Motor neuron (in vitro differentiated cells): Measurements from ENCODE around the gene CXADR. TPM values are rescaled to one million over a fixed set of nuclear protein-coding genes. Genes with fewer than 3 reads are reported as not detected.
A peak's percentile ranks its signal among the peaks of the same experiment; 100 is the strongest.

Experiments
- ATAC-seq, 8 experiments: fragments of 200-7000 bp; cut with Tn5 transposase; replicated peaks in 6 of 8; 2 replicates each; pipeline ENCODE4 v1.8.0; 2021; ENCODE audit warnings: mild to moderate bottlenecking in 8 of 8, moderate library complexity in 8 of 8
- H3K27ac ChIP-seq, 2 donors: fragments of 250-450 bp; sonication (Bioruptor Pico); 2 replicates each; pipeline ENCODE4 v1.9.0; 2021; ENCODE audit warnings: antibody characterized with exemption in 2 of 2, mild to moderate bottlenecking in 2 of 2, moderate library complexity in 1 of 2
- H3K4me1 ChIP-seq, 2 donors: fragments of 250-450 bp; sonication (Bioruptor Pico); replicated peaks in 1 of 2; 2 replicates each; pipeline ENCODE4 v1.6.1; 2021; ENCODE audit warnings: antibody characterized with exemption in 2 of 2, mild to moderate bottlenecking in 2 of 2, moderate library complexity in 1 of 2
- H3K4me3 ChIP-seq, 5 donors: fragments of 250-450 bp; sonication (Bioruptor Pico); 2 replicates each; pipeline ENCODE4 v1.9.0; 2021; ENCODE audit warnings: antibody characterized with exemption in 5 of 5, mild to moderate bottlenecking in 5 of 5, moderate library complexity in 4 of 5
- WGBS, 10 experiments: fragments of 450-650 bp; shearing (Covaris generic); methylation state at CpG; one replicate each; pipeline ENCODE4 v1.0.0; 2022; 5-methylcytosine and 5-hydroxymethylcytosine counted together
- in situ Hi-C, 9 experiments: fragments of 400-800 bp; cut with MboI; loops; one replicate each; pipeline ENCODE4 v1.15.0; 2021; ENCODE audit warnings: low sequenced_read_pairs in 9 of 9, low pct_unique_long_range_greater_than_20kb in 2 of 9; ENCODE audit not compliant: unreplicated experiment in 9 of 9
- total RNA-seq, 8 experiments: library from RNA; unstranded; fragments of 300-600 nt; gene quantifications; 2 replicates each; pipeline versions ENCODE4 v1.2.3 to v1.2.4, GENCODE V29; 2022

Gene CXADR
- total RNA-seq, 8 experiments from 2014 or later, result 7.9 to 81.1 (median 63.1) TPM

- no peak overlapping the region for H3K4me3 ChIP-seq
- H3K27ac ChIP-seq, result no peak overlapping the region
- no peak for ATAC-seq
- H3K4me1 ChIP-seq, result no peaks in the 10 kb centered on the region
- 17 to 100% (median 88%) methylated on average over 1 of the region's 1 CpG; no CpG with 5 or more reads in 2 of the 10 experiments for WGBS, 10 experiments
- in situ Hi-C loops, result no loop called here
Observed at GRCh38 chr21:17616831-17617230, 104.0 kb downstream of the CXADR start.

- Histone ChIP-seq H3K27ac (no peak overlapping the region), H3K4me3 (no peak overlapping the region), H3K4me1 (no peaks in the 10 kb centered on the region)
- ATAC-seq, result peak in 1 of 8 experiments; percentile 26
- in situ Hi-C loops, result no loop called here
- 0 to 80% (median 45%) methylated on average over 1 to 2 of the region's 2 CpGs; no CpG with 5 or more reads in 4 of the 10 experiments for WGBS, 10 experiments
Observed at GRCh38 chr21:17622018-17622417, 109.2 kb downstream of the CXADR start.

GRCh38 chr21:17631195-17631594 is 118.4 kb downstream of the CXADR start:
- no peak overlapping the region for H3K27ac ChIP-seq

GRCh38 chr21:17636711-17637110 is 123.9 kb downstream of the CXADR start:
- H3K27ac ChIP-seq, result no peak overlapping the region
- no peak overlapping the region for H3K4me3 ChIP-seq
- no peaks in the 10 kb centered on the region for H3K4me1 ChIP-seq
- in situ Hi-C loops, result no loop called here
- ATAC-seq, result no peak
- 20 to 100% (median 75%) methylated on average over 1 to 4 of the region's 4 CpGs; no CpG with 5 or more reads in 5 of the 10 experiments for WGBS, 10 experiments

More at GRCh38 chr21:17631195-17631594, 118.4 kb downstream of the CXADR start:
- Histone ChIP-seq H3K4me1 (no peaks in the 10 kb centered on the region), H3K4me3 (no peak overlapping the region)
- in situ Hi-C loops, result no loop called here
- no peak for ATAC-seq
- 2 to 100% (median 77%) methylated on average over 3 to 4 of the region's 4 CpGs; no CpG with 5 or more reads in 1 of the 10 experiments for WGBS, 10 experiments

- no peaks in the 10 kb centered on the region for H3K4me1 ChIP-seq
- in situ Hi-C loops, result no loop called here
- WGBS, 10 experiments, result 0 to 100% (median 79%) methylated on average over 2 of the region's 2 CpGs; no CpG with 5 or more reads in 1 of the 10 experiments
- H3K4me3 ChIP-seq, result no peak overlapping the region
- no peak overlapping the region for H3K27ac ChIP-seq
- no peak for ATAC-seq
Observed at GRCh38 chr21:17640821-17641220, 128.0 kb downstream of the CXADR start.

Other genes with a start within 250 kb of the CXADR start
- gene BTG3, start 99.9 kb downstream of the CXADR start, total RNA-seq, result 10 to 100 TPM; 30.6 to 69.0 (median 40.7) TPM